IgD-negative memory B cell (primary cell): ENCODE data around the gene ZNF691. TPM values are rescaled to one million over a fixed set of nuclear protein-coding genes. Genes with fewer than 3 reads are reported as not detected.
"Not testable (repeated sequence)": the region's sequence is repeated elsewhere in the genome, so short reads cannot be mapped to it uniquely, and the experiment has no call there.

Source experiments
- H3K27ac Mint-ChIP-seq, 3 donors: one replicate each; pipeline ENCODE4 v1.8.0; 2020 to 2022; ENCODE audit warnings: mild to moderate bottlenecking in 3 of 3, mixed read lengths in 3 of 3, moderate library complexity in 1 of 3
- H3K27me3 Mint-ChIP-seq: one replicate; pipeline ENCODE4 v1.8.0; 2021; ENCODE audit warnings: mixed read lengths
- H3K36me3 Mint-ChIP-seq: one replicate; pipeline ENCODE4 v1.8.0; 2020; ENCODE audit warnings: mild to moderate bottlenecking, mixed read lengths
- H3K4me1 Mint-ChIP-seq, 3 donors: one replicate each; pipeline ENCODE4 v1.8.0; 2020 to 2022; ENCODE audit warnings: mixed read lengths in 3 of 3, mild to moderate bottlenecking in 1 of 3
- H3K4me3 Mint-ChIP-seq, 4 donors: one replicate each; pipeline ENCODE4 v1.8.0; 2020 to 2022; ENCODE audit warnings: mild to moderate bottlenecking in 4 of 4, mixed read lengths in 4 of 4, moderate library complexity in 3 of 4
- H3K9me3 Mint-ChIP-seq, 3 donors: one replicate each; pipeline ENCODE4 v1.8.0; 2020 to 2021; ENCODE audit warnings: mixed read lengths in 3 of 3, mild to moderate bottlenecking in 1 of 3
- polyA plus RNA-seq: library from polyadenylated mRNA; unstranded; fragments of 300-500 nt; fragmentation: Illumina TruSeq; gene quantifications from one replicate; pipeline ENCODE4 v1.2.3, GENCODE V29; 2021

The ZNF691 gene
- polyA plus RNA-seq, 1 donor from 2014 or later, result 10.5 TPM

GRCh38 chr1:42861014-42861399 is 14.6 kb downstream of the ZNF691 start:
- Mint-ChIP-seq H3K4me1 (peaks cover 0 to 2% (median 0%) of the 10 kb centered on the region in 3 donors), H3K9me3 (peaks cover 3 to 13% (median 10%) of the 10 kb centered on the region in 3 donors), H3K27me3 (peaks cover 21% of the 10 kb centered on the region), H3K4me3 (no peak overlapping the region), H3K27ac (no peak overlapping the region), H3K36me3 (peaks cover 7% of the 10 kb centered on the region)

GRCh38 chr1:42866549-42866948 is 20.1 kb downstream of the ZNF691 start:
- Mint-ChIP-seq H3K36me3 (peaks cover 3% of the 10 kb centered on the region), H3K4me3 (no peak overlapping the region), H3K27ac (no peak overlapping the region), H3K9me3 (peaks cover 0 to 2% (median 0%) of the 10 kb centered on the region in 3 donors), H3K27me3 (peaks cover 10% of the 10 kb centered on the region), H3K4me1 (no peaks in the 10 kb centered on the region)

GRCh38 chr1:42868466-42868865 is 22.1 kb downstream of the ZNF691 start:
- not testable (repeated sequence) for H3K27me3 Mint-ChIP-seq, H3K4me3 Mint-ChIP-seq, H3K36me3 Mint-ChIP-seq, H3K9me3 Mint-ChIP-seq, H3K4me1 Mint-ChIP-seq
- peak overlapping the region in 1 of 3 donors; percentile 7 for H3K27ac Mint-ChIP-seq

GRCh38 chr1:42869254-42869653 is 22.8 kb downstream of the ZNF691 start:
- H3K36me3 Mint-ChIP-seq, H3K4me3 Mint-ChIP-seq, H3K4me1 Mint-ChIP-seq, H3K27ac Mint-ChIP-seq, H3K27me3 Mint-ChIP-seq: not testable (repeated sequence)
- peaks cover 5 to 12% (median 6%) of the 10 kb centered on the region in 3 donors for H3K9me3 Mint-ChIP-seq

- H3K4me3 Mint-ChIP-seq, H3K36me3 Mint-ChIP-seq, H3K27me3 Mint-ChIP-seq, H3K27ac Mint-ChIP-seq, H3K4me1 Mint-ChIP-seq: not testable (repeated sequence)
- peaks cover 5 to 12% (median 6%) of the 10 kb centered on the region in 3 donors for H3K9me3 Mint-ChIP-seq
Observed at GRCh38 chr1:42869751-42870150, 23.3 kb downstream of the ZNF691 start.

GRCh38 chr1:42873108-42873507 is 26.7 kb downstream of the ZNF691 start:
- H3K4me3 Mint-ChIP-seq, H3K27ac Mint-ChIP-seq, H3K27me3 Mint-ChIP-seq, H3K36me3 Mint-ChIP-seq, H3K4me1 Mint-ChIP-seq: not testable (repeated sequence)
- H3K9me3 Mint-ChIP-seq, result peaks cover 5 to 12% (median 6%) of the 10 kb centered on the region in 3 donors

- Mint-ChIP-seq H3K9me3 (peaks cover 5 to 12% (median 6%) of the 10 kb centered on the region in 3 donors), H3K36me3 (peaks cover 1% of the 10 kb centered on the region), H3K4me3 (no peak overlapping the region), H3K27ac (peak overlapping the region in 1 of 3 donors; percentile 36), H3K4me1 (no peaks in the 10 kb centered on the region), H3K27me3 (no peaks in the 10 kb centered on the region)
Observed at GRCh38 chr1:42873670-42874069, 27.3 kb downstream of the ZNF691 start.

GRCh38 chr1:42876009-42876408 is 29.6 kb downstream of the ZNF691 start:
- no peak overlapping the region for H3K27ac Mint-ChIP-seq
- no peaks in the 10 kb centered on the region for H3K4me1 Mint-ChIP-seq
- peaks cover 1% of the 10 kb centered on the region for H3K36me3 Mint-ChIP-seq
- no peak overlapping the region for H3K4me3 Mint-ChIP-seq
- H3K27me3 Mint-ChIP-seq, result peaks cover 5% of the 10 kb centered on the region
- H3K9me3 Mint-ChIP-seq, result peaks cover 6 to 12% (median 6%) of the 10 kb centered on the region in 3 donors

- Mint-ChIP-seq H3K27ac (no peak overlapping the region), H3K27me3 (peaks cover 5% of the 10 kb centered on the region), H3K36me3 (peaks cover 1% of the 10 kb centered on the region), H3K9me3 (peaks cover 5 to 15% (median 6%) of the 10 kb centered on the region in 3 donors), H3K4me3 (no peak overlapping the region), H3K4me1 (no peaks in the 10 kb centered on the region)
Observed at GRCh38 chr1:42877380-42877779, 31.0 kb downstream of the ZNF691 start.

GRCh38 chr1:42880384-42880783 is 34.0 kb downstream of the ZNF691 start:
- Mint-ChIP-seq H3K4me3 (no peak overlapping the region), H3K27ac (no peak overlapping the region), H3K27me3 (peaks cover 5% of the 10 kb centered on the region), H3K36me3 (no peaks in the 10 kb centered on the region), H3K9me3 (peaks cover 0 to 3% (median 2%) of the 10 kb centered on the region in 3 donors), H3K4me1 (no peaks in the 10 kb centered on the region)

GRCh38 chr1:42886046-42886739 is 39.8 kb downstream of the ZNF691 start:
- peaks cover 2% of the 10 kb centered on the region for H3K36me3 Mint-ChIP-seq
- H3K9me3 Mint-ChIP-seq, result peaks cover 0 to 3% (median 0%) of the 10 kb centered on the region in 3 donors
- H3K4me3 Mint-ChIP-seq, result no peak overlapping the region
- no peaks in the 10 kb centered on the region for H3K27me3 Mint-ChIP-seq
- H3K27ac Mint-ChIP-seq, result peak overlapping the region in 1 of 3 donors; percentile 57
- no peaks in the 10 kb centered on the region for H3K4me1 Mint-ChIP-seq

- H3K4me3 Mint-ChIP-seq, result no peak overlapping the region
- peaks cover 2% of the 10 kb centered on the region for H3K36me3 Mint-ChIP-seq
- peak overlapping the region in 1 of 3 donors; percentile 57 for H3K27ac Mint-ChIP-seq
- H3K27me3 Mint-ChIP-seq, result no peaks in the 10 kb centered on the region
- peaks cover 0 to 2% (median 2%) of the 10 kb centered on the region in 3 donors for H3K4me1 Mint-ChIP-seq
- H3K9me3 Mint-ChIP-seq, result no peaks in the 10 kb centered on the region
Observed at GRCh38 chr1:42886800-42887199, 40.4 kb downstream of the ZNF691 start.

- H3K36me3 Mint-ChIP-seq, result peaks cover 2% of the 10 kb centered on the region
- no peaks in the 10 kb centered on the region for H3K9me3 Mint-ChIP-seq
- H3K27me3 Mint-ChIP-seq, result no peaks in the 10 kb centered on the region
- no peak overlapping the region for H3K4me3 Mint-ChIP-seq
- peak overlapping the region in 1 of 3 donors; percentile 57 for H3K27ac Mint-ChIP-seq
- peaks cover 0 to 2% (median 2%) of the 10 kb centered on the region in 3 donors for H3K4me1 Mint-ChIP-seq
Observed at GRCh38 chr1:42887366-42887765, 41.0 kb downstream of the ZNF691 start.

GRCh38 chr1:42888013-42888633 is 41.7 kb downstream of the ZNF691 start:
- H3K9me3 Mint-ChIP-seq, result no peaks in the 10 kb centered on the region
- peaks cover 0 to 2% (median 2%) of the 10 kb centered on the region in 3 donors for H3K4me1 Mint-ChIP-seq
- H3K27ac Mint-ChIP-seq, result no peak overlapping the region
- H3K36me3 Mint-ChIP-seq, result peaks cover 2% of the 10 kb centered on the region
- no peaks in the 10 kb centered on the region for H3K27me3 Mint-ChIP-seq
- no peak overlapping the region for H3K4me3 Mint-ChIP-seq

- Mint-ChIP-seq H3K9me3 (no peaks in the 10 kb centered on the region), H3K27me3 (peaks cover 1% of the 10 kb centered on the region), H3K4me1 (peaks cover 0 to 2% (median 2%) of the 10 kb centered on the region in 3 donors), H3K4me3 (no peak overlapping the region), H3K27ac (no peak overlapping the region), H3K36me3 (peaks cover 2% of the 10 kb centered on the region)
Observed at GRCh38 chr1:42889264-42889663, 42.9 kb downstream of the ZNF691 start.
